Epithelial cell of esophagus (primary cell): ENCODE data around the gene SPATA13.

Source experiments
- DNase-seq: peaks from one replicate; pipeline ENCODE4 v3.0.0; 2010; ENCODE audit warnings: low read depth
- H3K4me3 ChIP-seq: 2 replicates; pipeline ENCODE4 v1.5.1; 2011; ENCODE audit warnings: mild to moderate bottlenecking, low read length, control low read depth
- TF ChIP-seq, protein P1 (sequence below): IDR thresholded peaks from 2 replicates; pipeline ENCODE4 v1.5.1; 2011; ENCODE audit warnings: low read depth, mild to moderate bottlenecking, low read length, control low read depth, inconsistent platforms; ENCODE audit not compliant: insufficient read depth; ENCODE audit errors: missing control alignments

The SPATA13 gene

DNA sequence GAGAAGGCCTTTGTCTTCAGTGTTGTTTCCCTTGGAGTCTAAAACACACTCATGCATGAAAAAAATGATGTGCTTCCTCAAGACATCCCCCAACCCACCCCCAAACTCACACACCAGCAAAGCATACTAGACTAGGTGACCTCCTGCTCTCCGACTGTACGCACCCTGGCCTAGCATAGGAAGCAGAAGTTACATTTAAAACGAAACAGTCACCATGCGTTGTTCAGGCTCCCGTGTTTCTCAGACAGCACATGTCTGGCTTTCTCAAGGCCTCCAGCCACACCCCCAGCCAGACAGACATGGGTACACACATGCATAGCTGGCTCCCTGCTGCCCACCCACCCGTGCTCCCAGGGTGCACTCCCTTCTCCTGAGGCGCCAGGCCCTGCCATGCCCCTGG lies 120.2 kb downstream of the SPATA13 start:
- H3K4me3 ChIP-seq: no peak overlapping the region
- no peak for DNase-seq
- TF ChIP-seq, protein P1, sequence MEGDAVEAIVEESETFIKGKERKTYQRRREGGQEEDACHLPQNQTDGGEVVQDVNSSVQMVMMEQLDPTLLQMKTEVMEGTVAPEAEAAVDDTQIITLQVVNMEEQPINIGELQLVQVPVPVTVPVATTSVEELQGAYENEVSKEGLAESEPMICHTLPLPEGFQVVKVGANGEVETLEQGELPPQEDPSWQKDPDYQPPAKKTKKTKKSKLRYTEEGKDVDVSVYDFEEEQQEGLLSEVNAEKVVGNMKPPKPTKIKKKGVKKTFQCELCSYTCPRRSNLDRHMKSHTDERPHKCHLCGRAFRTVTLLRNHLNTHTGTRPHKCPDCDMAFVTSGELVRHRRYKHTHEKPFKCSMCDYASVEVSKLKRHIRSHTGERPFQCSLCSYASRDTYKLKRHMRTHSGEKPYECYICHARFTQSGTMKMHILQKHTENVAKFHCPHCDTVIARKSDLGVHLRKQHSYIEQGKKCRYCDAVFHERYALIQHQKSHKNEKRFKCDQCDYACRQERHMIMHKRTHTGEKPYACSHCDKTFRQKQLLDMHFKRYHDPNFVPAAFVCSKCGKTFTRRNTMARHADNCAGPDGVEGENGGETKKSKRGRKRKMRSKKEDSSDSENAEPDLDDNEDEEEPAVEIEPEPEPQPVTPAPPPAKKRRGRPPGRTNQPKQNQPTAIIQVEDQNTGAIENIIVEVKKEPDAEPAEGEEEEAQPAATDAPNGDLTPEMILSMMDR: no peak

GRCh38 chr13:24281188-24282008 lies 120.9 kb downstream of the SPATA13 start:
- H3K4me3 ChIP-seq: no peak overlapping the region
- no peak for DNase-seq
- TF ChIP-seq, protein P1: no peak

DNA sequence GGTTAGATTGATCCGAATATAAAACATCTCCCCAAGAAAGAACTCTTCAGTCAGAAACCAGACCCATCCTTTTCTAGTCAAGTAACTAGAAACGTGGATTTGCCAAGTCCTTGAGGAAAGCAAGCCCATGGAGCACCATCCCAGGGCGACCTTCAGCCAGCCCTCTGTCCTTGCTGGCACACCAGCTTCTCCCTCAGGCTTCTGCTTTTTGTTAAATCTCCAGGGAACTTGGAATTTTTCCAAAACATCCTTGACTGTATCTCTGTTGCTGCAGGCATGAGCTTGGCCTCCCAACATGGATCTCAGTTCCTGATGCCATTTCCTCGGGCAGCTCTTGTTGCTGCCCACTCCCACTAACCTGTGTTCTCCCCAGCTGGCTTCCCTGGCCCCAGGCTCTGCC lies 121.7 kb downstream of the SPATA13 start:
- DNase-seq: no peak
- no peak overlapping the region for H3K4me3 ChIP-seq
- TF ChIP-seq, protein P1: no peak

DNA sequence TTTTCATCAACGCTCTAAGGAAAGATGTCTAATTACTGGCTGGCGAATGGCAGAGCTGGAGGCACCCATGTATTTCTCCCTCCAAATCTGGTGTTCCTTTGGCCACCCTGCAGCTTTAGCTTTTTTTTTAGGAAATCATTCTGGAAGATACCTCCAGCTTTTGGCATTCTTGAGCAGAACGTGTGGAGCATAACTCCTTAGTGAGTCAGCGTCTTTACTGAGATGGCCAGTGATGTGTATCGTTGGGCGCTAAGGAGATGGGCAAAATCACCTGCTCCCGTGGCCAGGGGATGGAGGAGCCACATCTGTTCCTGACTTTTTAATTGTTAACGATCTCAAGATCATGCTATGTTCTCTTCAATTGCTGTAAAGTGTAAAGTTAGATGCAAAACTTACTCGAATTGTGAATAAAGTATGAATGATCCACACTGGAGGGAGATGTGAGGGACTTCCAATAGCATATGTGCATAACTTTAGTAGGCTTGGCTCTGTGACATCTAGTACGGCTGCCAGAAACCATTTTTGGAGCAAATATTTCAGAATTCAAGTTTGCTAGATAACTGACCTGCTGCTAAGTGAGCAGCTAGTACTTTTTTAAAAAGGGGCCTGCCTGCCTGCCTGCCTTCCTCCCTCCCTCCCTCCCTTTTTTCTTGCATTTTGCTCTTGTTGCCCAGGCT lies 124.5 kb downstream of the SPATA13 start:
- H3K4me3 ChIP-seq: no peak overlapping the region
- TF ChIP-seq, protein P1: no peak
- no peak for DNase-seq

- no peak for DNase-seq
- TF ChIP-seq, protein P1: no peak
- no peak overlapping the region for H3K4me3 ChIP-seq
These were observed 126.1 kb downstream of the SPATA13 start for GRCh38 chr13:24286624-24287023.

DNA sequence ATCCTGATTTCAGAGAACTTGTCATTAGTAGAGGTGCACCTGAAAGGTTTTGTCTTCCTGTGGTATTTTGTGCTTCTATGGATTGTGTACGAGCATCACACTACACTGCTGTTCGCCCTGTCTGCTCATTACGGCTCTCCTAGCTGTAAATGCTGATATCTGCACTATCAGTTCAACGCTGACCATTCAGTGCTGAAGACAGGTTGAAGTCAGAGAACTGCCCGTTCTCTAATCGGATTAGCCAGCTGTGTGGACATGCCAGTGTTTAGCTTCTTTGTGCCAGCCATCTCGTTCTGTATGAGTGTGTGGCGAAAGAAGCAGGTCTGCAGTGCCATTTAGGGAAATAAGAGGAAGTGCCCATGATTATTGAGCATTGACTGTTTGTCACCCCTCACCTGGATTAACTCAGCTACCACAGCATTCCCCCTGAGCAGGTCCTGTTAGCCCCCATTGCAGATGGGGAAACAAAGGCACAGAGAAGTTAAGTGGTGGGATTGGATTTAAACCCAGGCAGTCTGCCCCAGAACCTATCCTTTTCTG lies 127.3 kb downstream of the SPATA13 start:
- TF ChIP-seq, protein P1: no peak
- no peak for DNase-seq
- H3K4me3 ChIP-seq: no peak overlapping the region
